BLaER1 (cell line): ENCODE measurements around the gene CFAP61.
A peak's percentile ranks its signal among the peaks of the same experiment; 100 is the strongest.

Source experiments
- H3K27ac ChIP-seq: shearing (Covaris generic); formaldehyde crosslinking; 2 replicates; pipeline ENCODE4 v1.8.1; 2022
- H3K27me3 ChIP-seq: shearing (Covaris generic); formaldehyde crosslinking; 2 replicates; pipeline ENCODE4 v1.8.1; 2022
- H3K36me3 ChIP-seq: shearing (Covaris generic); formaldehyde crosslinking; 2 replicates; pipeline ENCODE4 v1.8.1; 2022
- H3K4me1 ChIP-seq: shearing (Covaris generic); formaldehyde crosslinking; 2 replicates; pipeline ENCODE4 v1.8.1; 2022
- H3K4me2 ChIP-seq: shearing (Covaris generic); formaldehyde crosslinking; 2 replicates; pipeline ENCODE4 v1.8.1; 2022
- H3K4me3 ChIP-seq: shearing (Covaris generic); formaldehyde crosslinking; 2 replicates; pipeline ENCODE4 v1.8.1; 2022
- H3K9ac ChIP-seq: shearing (Covaris generic); formaldehyde crosslinking; 2 replicates; pipeline ENCODE4 v1.8.1; 2022
- H3K9me3 ChIP-seq: shearing (Covaris generic); formaldehyde crosslinking; 2 replicates; pipeline ENCODE4 v1.8.1; 2022
- H4K20me1 ChIP-seq: shearing (Covaris generic); formaldehyde crosslinking; 2 replicates; pipeline ENCODE4 v1.8.1; 2022
- Cebpa-rat ChIP-seq: shearing (Covaris generic); IDR thresholded peaks from 2 replicates; pipeline ENCODE4 v1.8.1; 2022

The CFAP61 gene

DNA sequence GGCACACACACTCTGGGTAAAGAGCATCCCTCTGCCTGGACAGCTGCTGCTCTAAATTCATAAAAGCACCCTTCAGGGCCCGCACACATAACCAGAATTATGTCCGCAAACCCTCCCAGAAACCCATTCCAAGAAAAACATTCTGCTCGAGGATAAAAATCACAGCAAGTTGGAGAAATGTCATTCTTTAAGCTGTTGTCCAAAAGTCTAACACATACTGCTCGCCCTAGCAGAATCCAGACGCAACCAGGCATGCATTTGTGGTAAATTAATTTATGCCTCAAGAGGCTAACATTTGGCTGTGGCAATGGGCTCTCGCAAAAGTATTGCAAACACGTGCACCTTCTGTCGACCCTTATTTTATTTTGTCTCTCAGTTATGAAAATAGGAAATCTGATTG is 199.5 kb downstream of the CFAP61 start:
- no peak overlapping the region for H3K27ac ChIP-seq
- H4K20me1 ChIP-seq: no peaks in the 10 kb centered on the region
- no peak for TF ChIP-seq Cebpa-rat
- H3K4me1 ChIP-seq: no peaks in the 10 kb centered on the region
- no peak overlapping the region for H3K4me3 ChIP-seq
- no peak overlapping the region for H3K9ac ChIP-seq
- H3K4me2 ChIP-seq: no peak overlapping the region
- no peaks in the 10 kb centered on the region for H3K27me3 ChIP-seq
- no peaks in the 10 kb centered on the region for H3K36me3 ChIP-seq
- no peaks in the 10 kb centered on the region; the same call in 1 of the 2 replicates for H3K9me3 ChIP-seq

DNA sequence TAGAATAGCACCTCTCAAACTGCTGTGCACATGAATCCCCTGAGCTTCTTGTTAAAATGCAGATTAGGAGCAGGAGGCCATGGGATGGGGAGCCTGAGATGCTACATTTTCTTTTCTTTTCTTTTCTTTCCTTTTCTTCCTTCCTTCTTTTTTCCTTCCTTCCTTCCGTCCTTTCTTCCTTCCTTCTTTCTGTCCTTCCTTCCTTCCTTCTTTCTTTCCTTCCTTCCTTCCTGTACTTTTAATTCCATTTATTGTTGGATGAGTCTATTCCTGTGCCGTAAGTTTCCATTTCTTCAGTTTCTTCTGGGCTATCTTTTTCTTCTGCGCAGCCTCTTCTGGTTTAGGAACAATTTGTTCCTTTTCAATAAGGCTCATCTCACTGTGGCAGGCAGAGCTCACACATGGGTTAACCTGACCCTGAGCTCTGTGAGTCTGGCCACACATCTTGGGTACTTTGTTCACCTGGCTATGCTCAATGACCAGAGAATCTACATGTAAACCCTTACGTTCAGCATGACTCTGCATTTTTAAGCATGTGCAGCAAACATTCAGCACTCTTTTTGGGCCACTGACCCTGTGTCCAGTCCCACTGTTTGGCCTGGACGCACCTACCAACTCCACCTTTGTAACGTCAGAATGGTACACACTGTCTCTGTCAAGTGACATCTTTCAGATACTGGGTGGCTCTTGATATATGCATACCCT is 200.9 kb downstream of the CFAP61 start:
- Histone ChIP-seq H3K4me2 (no peak overlapping the region), H3K36me3 (no peaks in the 10 kb centered on the region), H3K4me3 (no peak overlapping the region), H4K20me1 (no peaks in the 10 kb centered on the region), H3K9ac (no peak overlapping the region), H3K27ac (no peak overlapping the region), H3K4me1 (no peaks in the 10 kb centered on the region), H3K27me3 (no peaks in the 10 kb centered on the region), H3K9me3 (no peaks in the 10 kb centered on the region; the same call in 1 of the 2 replicates)
- no peak for TF ChIP-seq Cebpa-rat

DNA sequence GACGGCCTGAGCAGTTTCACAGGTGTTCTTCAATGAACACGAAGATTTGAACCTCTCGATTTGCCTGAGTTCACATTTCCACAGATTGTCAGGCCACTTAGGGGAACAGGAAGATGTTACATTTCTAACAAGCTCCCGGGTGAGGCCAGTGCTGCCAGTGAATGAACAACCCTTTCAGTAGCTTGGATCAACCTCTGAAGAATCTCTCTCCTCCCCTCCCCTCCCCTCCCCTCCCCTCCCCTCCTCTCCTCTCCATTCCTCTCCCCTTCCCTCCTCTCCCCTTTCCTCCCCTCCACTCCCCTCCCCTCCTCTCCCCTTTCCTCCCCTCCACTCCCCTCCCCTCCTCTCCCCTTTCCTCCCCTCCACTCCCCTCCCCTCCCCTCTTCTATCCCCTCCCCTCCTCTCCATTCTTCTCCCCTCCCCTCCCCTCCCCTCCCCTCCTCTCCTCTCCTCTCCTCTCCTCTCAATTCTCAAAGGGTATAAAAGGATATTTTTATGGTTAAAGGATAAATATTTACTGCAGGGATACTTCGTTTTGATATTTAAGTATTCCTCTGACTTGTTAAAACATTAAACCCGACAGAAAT is 201.5 kb downstream of the CFAP61 start:
- TF ChIP-seq Cebpa-rat: no peak
- Histone ChIP-seq H3K36me3 (no peaks in the 10 kb centered on the region), H3K9me3 (no peaks in the 10 kb centered on the region; the same call in 1 of the 2 replicates), H4K20me1 (no peaks in the 10 kb centered on the region), H3K4me1 (no peaks in the 10 kb centered on the region), H3K9ac (no peak overlapping the region), H3K27me3 (no peaks in the 10 kb centered on the region), H3K4me2 (no peak overlapping the region), H3K27ac (no peak overlapping the region), H3K4me3 (no peak overlapping the region)

DNA sequence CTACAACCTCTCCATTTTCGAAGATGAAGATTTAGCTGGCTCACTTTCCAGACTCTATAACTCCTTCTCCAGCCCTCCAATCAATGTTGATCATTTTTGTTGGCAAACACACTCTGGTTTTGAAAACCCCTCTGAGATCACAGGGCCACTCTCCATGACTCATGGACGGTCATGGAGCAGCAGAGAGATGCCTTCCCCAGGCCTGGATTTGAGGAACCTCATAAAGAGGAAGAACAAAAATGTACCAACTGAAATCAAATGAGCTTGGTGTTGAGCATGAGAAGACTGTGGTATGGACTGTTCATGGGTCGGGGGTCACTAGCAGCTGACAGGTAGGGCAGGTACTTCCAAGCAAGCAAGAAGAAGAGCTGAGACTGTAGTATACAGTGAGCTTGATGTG is 202.8 kb downstream of the CFAP61 start:
- Histone ChIP-seq H3K4me2 (no peak overlapping the region), H3K4me3 (no peak overlapping the region), H3K4me1 (peaks cover 8% of the 10 kb centered on the region), H3K27me3 (no peaks in the 10 kb centered on the region), H3K36me3 (no peaks in the 10 kb centered on the region), H3K9me3 (no peaks in the 10 kb centered on the region; the same call in 1 of the 2 replicates), H4K20me1 (no peaks in the 10 kb centered on the region), H3K27ac (no peak overlapping the region), H3K9ac (no peak overlapping the region)
- TF ChIP-seq Cebpa-rat: no peak

DNA sequence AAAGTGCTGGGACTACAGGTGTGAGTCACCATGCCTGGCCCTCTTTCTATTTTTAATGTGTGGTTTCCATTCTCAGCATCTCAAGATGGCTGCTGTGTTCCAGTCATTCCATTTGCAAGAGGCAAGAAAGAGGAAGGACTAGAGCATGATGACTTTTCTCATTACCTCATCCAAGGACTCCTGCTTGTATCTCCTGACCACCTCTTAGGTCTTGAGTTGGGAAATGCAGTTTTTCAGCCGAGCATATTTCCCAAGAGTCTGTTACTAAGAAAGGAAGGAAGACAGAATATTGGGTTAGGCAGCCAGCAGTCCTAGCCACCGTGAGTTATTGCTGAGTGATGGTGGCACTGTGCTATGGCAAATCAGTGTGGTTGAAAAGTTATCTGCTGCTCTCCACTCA is 207.2 kb downstream of the CFAP61 start:
- no peak overlapping the region for H3K4me3 ChIP-seq
- no peaks in the 10 kb centered on the region for H3K36me3 ChIP-seq
- peaks cover 22% of the 10 kb centered on the region for H3K4me1 ChIP-seq
- H4K20me1 ChIP-seq: no peaks in the 10 kb centered on the region
- no peaks in the 10 kb centered on the region; the same call in 1 of the 2 replicates for H3K9me3 ChIP-seq
- H3K4me2 ChIP-seq: 0 out of 2 replicates have a peak overlapping the region, but pooled peaks have one; percentile 8
- TF ChIP-seq Cebpa-rat: no peak
- H3K27me3 ChIP-seq: no peaks in the 10 kb centered on the region
- H3K27ac ChIP-seq: no peak overlapping the region
- H3K9ac ChIP-seq: no peak overlapping the region

DNA sequence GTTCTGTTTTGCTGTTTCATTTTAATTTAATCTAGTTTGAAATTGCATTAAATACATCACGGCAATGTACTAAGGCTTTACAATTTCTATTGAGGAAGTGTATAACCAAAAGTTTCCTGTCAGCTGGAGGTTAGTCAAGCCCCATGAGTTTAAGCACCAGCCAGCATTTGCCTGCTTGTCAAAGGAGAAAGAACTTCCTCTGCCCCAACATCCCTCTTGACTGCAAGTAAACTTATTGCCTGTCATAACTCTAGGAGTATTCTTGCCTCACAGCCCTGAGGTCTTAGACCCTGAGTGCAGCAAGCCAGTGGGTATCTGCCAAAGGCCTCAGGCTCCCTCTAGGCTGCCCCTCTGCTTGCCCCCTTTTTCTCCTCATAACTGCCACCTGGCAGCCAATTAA is 208.8 kb downstream of the CFAP61 start:
- Histone ChIP-seq H3K27me3 (no peaks in the 10 kb centered on the region), H3K4me1 (peaks cover 22% of the 10 kb centered on the region), H3K27ac (no peak overlapping the region), H3K36me3 (no peaks in the 10 kb centered on the region), H3K9ac (no peak overlapping the region), H4K20me1 (no peaks in the 10 kb centered on the region), H3K4me3 (no peak overlapping the region), H3K9me3 (no peaks in the 10 kb centered on the region), H3K4me2 (peak overlapping the region; percentile 46)
- TF ChIP-seq Cebpa-rat: no peak

DNA sequence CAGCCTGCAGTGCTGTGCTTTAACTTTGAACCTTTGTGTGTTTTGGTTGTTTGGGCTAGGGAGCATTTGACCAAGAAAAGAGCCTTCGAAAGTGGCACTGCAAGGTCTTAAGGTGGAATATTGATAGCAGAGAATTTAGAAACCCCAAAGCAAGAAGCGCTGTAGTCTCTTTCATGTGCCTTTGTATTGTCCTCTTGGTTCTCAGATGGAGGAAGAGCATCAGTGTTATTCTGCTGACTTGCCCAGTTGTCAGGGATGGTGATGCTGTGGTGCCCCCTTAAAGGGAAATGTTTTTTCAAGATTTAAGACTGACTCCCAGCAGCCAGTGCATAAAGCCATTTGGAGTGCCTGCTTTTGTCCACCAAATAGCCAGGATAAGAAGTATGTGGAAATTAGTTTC is 212.9 kb downstream of the CFAP61 start:
- H3K4me3 ChIP-seq: no peak overlapping the region
- no peak for TF ChIP-seq Cebpa-rat
- H3K9ac ChIP-seq: no peak overlapping the region

DNA sequence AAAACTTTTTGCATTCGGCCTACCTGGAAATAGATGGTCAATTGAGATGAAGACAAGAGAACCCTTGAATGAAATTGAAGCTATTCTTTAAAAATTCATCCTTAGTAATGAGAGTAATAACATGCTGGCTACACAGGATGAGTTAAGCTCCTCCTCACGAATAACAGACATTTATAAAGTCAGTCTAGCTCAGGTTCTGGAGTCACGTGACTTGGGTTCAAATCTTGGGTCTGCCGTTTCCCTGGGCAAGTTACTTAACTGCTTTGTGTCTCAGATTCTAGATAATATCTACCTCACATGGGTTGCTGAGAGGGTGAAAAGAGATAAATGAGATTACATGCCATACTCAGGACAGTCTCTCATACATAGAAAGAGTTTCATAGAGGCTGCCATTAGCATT is 214.2 kb downstream of the CFAP61 start:
- H3K36me3 ChIP-seq: no peaks in the 10 kb centered on the region
- H3K9me3 ChIP-seq: no peaks in the 10 kb centered on the region
- no peak overlapping the region for H3K4me3 ChIP-seq
- H4K20me1 ChIP-seq: no peaks in the 10 kb centered on the region
- H3K4me2 ChIP-seq: no peak overlapping the region
- H3K27me3 ChIP-seq: no peaks in the 10 kb centered on the region
- no peak for TF ChIP-seq Cebpa-rat
- peaks cover 2% of the 10 kb centered on the region for H3K4me1 ChIP-seq
- no peak overlapping the region for H3K9ac ChIP-seq
- no peak overlapping the region for H3K27ac ChIP-seq

More for the DNA sequence above, 212.9 kb downstream of the CFAP61 start:
- H3K27ac ChIP-seq: no peak overlapping the region
- no peaks in the 10 kb centered on the region for H4K20me1 ChIP-seq
- no peak overlapping the region for H3K4me2 ChIP-seq
- H3K36me3 ChIP-seq: no peaks in the 10 kb centered on the region
- H3K4me1 ChIP-seq: peaks cover 14% of the 10 kb centered on the region
- H3K27me3 ChIP-seq: no peaks in the 10 kb centered on the region
- no peaks in the 10 kb centered on the region for H3K9me3 ChIP-seq

DNA sequence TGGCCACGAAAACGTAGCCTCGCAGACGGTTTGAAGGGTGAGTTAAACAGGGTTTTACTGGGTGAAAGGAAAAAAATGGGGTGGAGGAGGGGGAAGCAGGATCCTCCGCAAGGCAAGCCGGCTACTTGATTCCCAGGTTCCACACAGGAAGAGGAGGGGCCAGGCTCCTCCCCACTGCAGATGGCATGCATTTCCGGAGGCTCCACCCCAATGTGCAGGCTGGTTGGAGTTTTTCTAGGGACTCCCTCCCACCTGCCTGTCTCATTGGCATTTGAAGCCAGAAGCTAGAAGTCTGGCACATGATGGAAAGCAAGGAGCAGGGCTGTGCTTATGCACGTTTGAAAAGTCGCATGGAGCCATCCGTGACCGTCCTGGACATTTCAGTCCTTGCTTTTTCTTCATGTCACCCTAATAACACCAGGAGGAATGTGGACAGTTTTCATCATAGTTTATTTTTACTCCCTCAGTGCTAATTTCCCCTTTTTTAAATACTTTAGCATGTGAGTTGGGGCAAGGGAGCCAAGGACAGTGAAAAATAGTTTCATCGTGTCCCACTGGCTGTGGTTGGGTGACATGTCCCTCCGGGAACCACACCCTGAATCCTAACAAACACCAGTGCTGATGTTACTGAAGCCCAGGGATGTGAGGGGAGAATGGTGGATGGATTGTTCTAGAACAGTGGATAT is 215.5 kb downstream of the CFAP61 start:
- no peak overlapping the region for H3K9ac ChIP-seq
- H3K9me3 ChIP-seq: no peaks in the 10 kb centered on the region
- H3K4me3 ChIP-seq: no peak overlapping the region
- H3K4me2 ChIP-seq: no peak overlapping the region
- no peak for TF ChIP-seq Cebpa-rat
- no peak overlapping the region for H3K27ac ChIP-seq
- no peaks in the 10 kb centered on the region for H3K27me3 ChIP-seq
- no peaks in the 10 kb centered on the region for H3K36me3 ChIP-seq
- H4K20me1 ChIP-seq: no peaks in the 10 kb centered on the region
- no peaks in the 10 kb centered on the region for H3K4me1 ChIP-seq

DNA sequence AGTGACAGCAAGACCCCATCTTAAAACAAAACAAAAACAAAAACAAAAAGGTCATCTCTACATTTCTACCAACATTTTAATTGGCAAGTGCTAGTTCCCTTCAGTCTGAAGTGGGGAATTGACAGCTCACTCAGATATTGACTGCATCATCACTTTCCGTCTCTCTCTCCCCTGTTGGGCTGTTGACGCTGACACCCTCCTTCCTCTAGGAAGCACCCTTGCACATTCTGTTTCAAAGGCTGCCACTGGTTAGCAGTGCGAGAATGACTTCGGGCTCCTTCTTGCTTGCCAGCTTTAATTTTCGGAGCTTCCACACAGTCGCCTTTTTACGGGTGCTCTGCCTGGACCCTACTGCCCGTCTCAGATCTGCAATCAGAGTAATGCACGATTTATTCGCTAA is 218.9 kb downstream of the CFAP61 start:
- no peaks in the 10 kb centered on the region for H3K27me3 ChIP-seq
- no peaks in the 10 kb centered on the region for H3K9me3 ChIP-seq
- no peaks in the 10 kb centered on the region for H4K20me1 ChIP-seq
- H3K4me2 ChIP-seq: no peak overlapping the region
- H3K27ac ChIP-seq: no peak overlapping the region
- H3K9ac ChIP-seq: no peak overlapping the region
- no peaks in the 10 kb centered on the region for H3K4me1 ChIP-seq
- H3K36me3 ChIP-seq: no peaks in the 10 kb centered on the region
- TF ChIP-seq Cebpa-rat: no peak
- no peak overlapping the region for H3K4me3 ChIP-seq
